Heart left ventricle (tissue), 13 donors: ENCODE measurements around the gene NINJ1.

Source experiments
- CTCF ChIP-seq, 12 donors: fragments of 200-600 bp; sonication (generic) in 4 of 12; IDR thresholded peaks; one replicate each; pipeline versions ENCODE4 v1.5.0 to v1.8.0; 2018 to 2022; ENCODE audit warnings: antibody characterized with exemption in 12 of 12, mild to moderate bottlenecking in 5 of 12
- POLR2A ChIP-seq, 2 donors: fragments of 450-650 bp; IDR thresholded peaks; one replicate each; pipeline ENCODE4 v1.6.1; 2017; ENCODE audit warnings: antibody characterized with exemption in 2 of 2, mild to moderate bottlenecking in 2 of 2, moderate library complexity in 2 of 2
- donor health status: ischemic (EF 13 %, LVEDD 7.1; RV severe dilation, severe dysfunction).
- donor health status: DM: no; HTN: yes; CAD: no.
- donor health status: DM: no; HTN: no; CAD: no.
- donor health status: ischemic (EF 25% LVEDD 6.9; RV normal size, moderate dysfunction).
- donor health status: ischemic (EF 25% LVEDD 5.7; RV mildly dilated, moderate dysfunction).
- donor health status: ischemic (EF 35%, LVEDD 5.7; RV mildly dilated, moderate dysfunction).
- donor health status: nonischemic (EF 11% LVEDD 7.7; RV severe dilation, severe dysfunction).
- donor health status: DM: yes; HTN: yes; CAD: no.
- donor health status: PGD.
- donor health status: ischemic (EF 29% LVEDD 5.4; RV normal size, mild dysfunction).
- donor health status: nonischemic (EF 23%, LVEDD 6.1; RV moderate dilation, normal function).

GRCh38 chr9:93122721-93123221 lies 11.3 kb downstream of the NINJ1 start:
- no peak for TF ChIP-seq CTCF (IDR thresholded peaks at IDR 0.05)
- no peak for TF ChIP-seq POLR2A (IDR thresholded peaks at IDR 0.05)
